CD4-positive, alpha-beta T cell treated with Interleukin-4 for 1 hour (primary cell): ENCODE data around the gene C11orf24.
"Not testable (repeated sequence)": the region's sequence is repeated elsewhere in the genome, so short reads cannot be mapped to it uniquely, and the experiment has no call there.

Source experiments
- DNase-seq, 2 donors: peaks; one replicate each; pipeline ENCODE4 v3.0.0-alpha.2; 2020 to 2022

C11orf24 gene

GRCh38 chr11:68298659-68299516, 27.1 kb upstream of the C11orf24 start:
- DNase-seq = no peak

GRCh38 chr11:68297812-68298658, 26.3 kb upstream of the C11orf24 start:
- peak; percentile 74 to 77 for DNase-seq

- no peak for DNase-seq
Observed at GRCh38 chr11:68297494-68297811, 25.7 kb upstream of the C11orf24 start.

DNA sequence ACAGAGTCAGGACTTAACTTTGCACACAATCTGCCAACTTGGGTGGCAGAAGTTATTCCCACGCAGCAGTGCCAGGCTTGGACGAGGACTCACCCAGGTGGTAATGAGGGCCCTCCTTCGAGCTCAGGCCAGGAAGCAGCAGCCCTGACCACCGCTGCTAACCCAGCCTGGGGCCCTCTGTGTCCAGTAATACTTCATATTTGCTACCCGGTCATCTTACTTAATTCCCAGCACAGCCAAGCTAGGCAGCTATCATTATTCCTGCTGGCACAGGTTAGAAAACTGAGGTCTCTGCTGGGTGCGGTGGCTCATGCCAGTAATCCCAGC, 25.2 kb upstream of the C11orf24 start:
- no peak for DNase-seq

- no peak for DNase-seq
Observed at GRCh38 chr11:68296344-68297051, 24.7 kb upstream of the C11orf24 start.

DNA sequence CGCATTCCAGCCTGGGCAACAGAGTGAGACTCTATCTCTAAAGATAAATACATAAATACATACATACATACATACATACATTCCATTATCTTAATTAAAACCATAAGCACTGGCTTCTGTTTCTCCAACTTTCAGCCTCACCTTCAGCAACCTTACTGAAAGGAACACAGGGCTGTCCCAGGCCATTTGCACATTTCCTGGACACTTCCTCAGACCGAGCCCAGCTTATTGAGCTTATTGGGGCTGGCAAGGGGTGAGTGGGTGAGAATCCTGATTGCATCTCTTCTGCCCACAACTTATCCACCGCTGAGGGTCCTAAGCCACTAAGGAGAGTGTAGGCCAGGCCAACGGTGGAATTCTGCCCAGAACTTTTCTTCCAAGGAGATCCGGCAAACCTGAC, 24.2 kb upstream of the C11orf24 start:
- no peak for DNase-seq

GRCh38 chr11:68295271-68295670, 23.5 kb upstream of the C11orf24 start:
- DNase-seq = no peak

DNA sequence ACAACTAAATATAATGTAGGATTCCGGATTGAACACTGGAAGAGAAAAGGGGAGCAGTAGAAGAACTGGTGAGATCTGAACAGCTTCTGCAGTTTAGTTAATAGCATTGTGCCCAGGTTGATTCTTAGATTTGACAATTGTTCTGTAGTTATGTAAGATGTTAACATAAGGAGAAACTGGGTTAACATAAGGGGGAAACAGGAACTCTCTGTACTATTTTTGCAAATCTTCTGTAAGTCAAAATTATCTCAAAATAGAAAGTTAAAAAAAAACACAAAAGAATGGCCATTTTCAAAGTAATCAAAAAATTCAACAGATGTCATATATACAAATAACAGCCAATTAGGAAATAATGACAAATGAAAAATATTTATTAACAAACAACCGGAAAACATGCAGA, 21.9 kb upstream of the C11orf24 start:
- no peak for DNase-seq

DNA sequence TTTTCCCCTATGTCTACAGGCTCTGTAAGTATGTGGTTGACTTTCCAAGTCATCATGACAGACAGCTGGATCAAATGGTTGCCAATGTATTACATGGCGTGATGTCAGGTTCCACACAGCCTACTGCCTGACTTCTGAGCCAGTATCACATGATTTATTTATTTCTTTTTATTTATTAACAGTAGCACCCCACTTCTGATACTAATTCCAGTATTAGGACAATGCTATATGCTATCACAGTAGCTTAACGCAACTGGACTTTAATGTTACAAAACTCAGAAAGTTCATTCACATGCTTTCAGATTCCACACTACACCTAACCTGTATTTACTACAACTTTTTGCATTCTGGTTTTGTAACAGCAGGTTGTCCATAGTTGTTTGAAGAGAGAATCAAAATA, 17.7 kb upstream of the C11orf24 start:
- no peak for DNase-seq

GRCh38 chr11:68287419-68287818, 15.6 kb upstream of the C11orf24 start:
- DNase-seq = no peak

DNA sequence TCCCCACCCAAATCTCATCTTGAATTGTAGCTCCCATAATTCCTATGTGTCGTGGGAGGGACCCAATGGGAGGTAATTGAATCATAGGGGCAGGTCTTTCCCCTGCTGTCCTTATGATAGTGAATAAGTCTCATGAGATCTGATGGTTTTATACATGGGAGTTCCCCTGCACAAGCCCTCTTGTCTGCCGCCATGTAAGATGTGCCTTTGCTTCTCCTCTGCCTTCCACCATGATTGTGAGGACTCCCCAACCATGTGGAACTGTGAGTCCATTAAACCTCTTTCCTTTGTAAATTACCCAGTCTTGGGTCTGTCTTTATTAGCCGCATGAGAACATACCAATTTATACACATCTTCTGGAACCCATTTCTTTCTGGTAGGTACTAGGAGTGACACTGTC, 12.8 kb upstream of the C11orf24 start:
- not testable (repeated sequence) for DNase-seq

DNA sequence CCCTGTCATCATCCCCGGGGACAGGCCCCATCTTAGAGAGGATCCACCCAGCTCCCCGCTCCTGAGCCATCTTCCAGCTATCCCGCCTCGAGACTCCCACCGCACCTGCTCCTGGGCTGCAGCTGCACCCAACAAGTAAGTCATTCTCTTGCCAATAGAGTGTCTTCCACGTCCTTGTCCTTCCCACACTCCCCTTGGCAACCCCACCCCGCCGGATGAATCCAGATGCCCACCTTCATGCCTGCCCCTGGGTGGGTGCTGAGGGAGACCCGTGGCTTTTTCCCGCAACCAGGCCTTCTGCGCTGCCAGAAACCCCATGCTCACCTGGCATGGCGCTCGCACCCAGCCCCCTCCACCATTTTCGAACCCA, 11.1 kb upstream of the C11orf24 start:
- DNase-seq = no peak

- DNase-seq = peak; percentile 49 to 51
Observed at GRCh38 chr11:68282141-68282860, 10.5 kb upstream of the C11orf24 start.

- no peak for DNase-seq
Observed at GRCh38 chr11:68279676-68280075, 7.9 kb upstream of the C11orf24 start.

DNA sequence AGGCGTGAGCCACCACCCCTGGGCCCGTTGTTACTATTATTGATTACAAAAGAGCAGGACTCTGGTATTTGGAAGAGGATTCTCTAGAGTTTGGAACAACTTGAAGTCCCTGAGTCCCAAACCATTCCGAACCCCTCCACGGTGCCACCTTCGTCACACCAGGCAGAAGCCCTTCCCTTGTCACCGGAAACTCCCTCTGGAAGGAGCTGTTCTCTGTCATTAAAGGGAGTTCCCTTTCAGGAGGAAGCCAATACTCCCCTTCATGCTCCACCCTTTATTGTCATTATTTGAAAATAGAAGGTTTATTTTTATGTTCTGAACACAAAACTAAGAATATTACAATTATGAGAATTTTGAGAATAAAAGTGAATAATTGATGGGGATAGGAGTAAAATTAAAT, 5.1 kb upstream of the C11orf24 start:
- no peak for DNase-seq

DNA sequence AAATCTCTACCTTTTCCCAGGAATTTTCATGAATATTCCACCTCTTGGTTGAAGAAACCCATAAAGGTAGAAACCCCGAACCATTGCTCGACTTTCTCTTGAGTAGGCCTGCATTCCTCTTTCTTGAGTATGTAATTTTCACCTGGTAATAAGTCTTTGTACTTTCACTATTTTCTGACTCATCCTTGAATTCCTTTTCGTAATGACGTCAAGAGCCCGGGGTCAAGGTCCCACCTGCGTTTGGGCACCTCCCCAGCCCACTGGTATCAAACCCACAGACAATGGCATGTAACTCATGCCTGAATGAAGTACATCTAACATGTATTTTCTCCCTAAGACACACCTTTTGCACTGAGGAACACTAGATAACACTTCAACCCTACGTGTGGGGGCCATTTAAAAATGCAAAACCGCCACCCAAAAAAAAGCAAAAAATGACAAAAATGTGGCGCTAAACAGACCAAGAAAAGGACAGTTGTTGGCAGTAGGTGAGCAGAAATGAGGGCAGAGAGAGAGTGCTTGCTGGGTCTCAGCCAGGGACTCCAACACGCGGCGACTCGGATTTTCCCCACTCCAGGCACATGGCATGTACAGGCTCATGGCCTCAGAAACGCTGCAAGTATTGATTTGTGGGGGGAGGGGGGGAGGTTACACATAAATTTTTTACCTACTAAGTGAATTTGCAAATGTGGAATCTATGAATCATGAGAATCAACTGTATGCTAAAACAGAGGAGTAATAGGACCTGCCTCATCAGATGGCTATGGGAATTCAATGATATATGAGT, 4.1 kb upstream of the C11orf24 start:
- no peak for DNase-seq

DNA sequence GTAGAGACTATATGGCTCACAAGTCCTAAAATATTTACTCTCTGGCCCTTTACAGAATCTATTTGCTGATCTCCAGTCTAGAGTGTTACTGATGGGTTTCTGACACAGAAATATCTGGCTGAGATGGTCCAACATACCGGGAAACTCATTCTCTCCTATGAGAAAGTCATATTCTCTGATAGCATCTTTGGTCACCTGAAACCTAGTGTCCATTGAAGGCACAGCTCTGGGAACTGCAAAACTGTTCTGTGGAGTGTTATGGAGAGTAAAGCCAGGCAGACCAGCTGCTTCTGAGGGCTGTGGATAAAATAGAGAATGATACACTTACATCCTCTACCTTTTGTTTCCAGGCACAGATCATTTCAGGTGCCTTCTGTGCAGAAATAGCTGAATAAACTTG, 2.5 kb upstream of the C11orf24 start:
- DNase-seq = no peak

- DNase-seq = no peak
Observed at GRCh38 chr11:68273026-68273738, 1.4 kb upstream of the C11orf24 start.

GRCh38 chr11:68271023-68271780, 571 bp downstream of the C11orf24 start:
- DNase-seq = peak; percentile 69 to 79

GRCh38 chr11:68270196-68271022, 1.4 kb downstream of the C11orf24 start:
- DNase-seq = no peak
